Endometrial microvascular endothelial cells (primary cell): Measurements from ENCODE around the gene MMD2. TPM values are rescaled to one million over a fixed set of nuclear protein-coding genes. Genes with fewer than 3 reads are reported as not detected.

ENCODE experiments used
- in situ Hi-C: cut with HindIII; loops from 2 replicates; pipeline ENCODE4 v1.10.0; 2017; ENCODE audit warnings: low sequenced_read_pairs, low pct_unique_long_range_greater_than_20kb; ENCODE audit errors: inconsistent ontology term
- total RNA-seq: library from RNA; depleted of rRNA; stranded (reverse); fragments of >200 nt; gene quantifications from one replicate; pipeline ENCODE4 v1.2.3, GENCODE V29; 2015; ENCODE audit errors: inconsistent ontology term

Gene MMD2
- total RNA-seq, 1 donor from 2014 or later: not detected

DNA sequence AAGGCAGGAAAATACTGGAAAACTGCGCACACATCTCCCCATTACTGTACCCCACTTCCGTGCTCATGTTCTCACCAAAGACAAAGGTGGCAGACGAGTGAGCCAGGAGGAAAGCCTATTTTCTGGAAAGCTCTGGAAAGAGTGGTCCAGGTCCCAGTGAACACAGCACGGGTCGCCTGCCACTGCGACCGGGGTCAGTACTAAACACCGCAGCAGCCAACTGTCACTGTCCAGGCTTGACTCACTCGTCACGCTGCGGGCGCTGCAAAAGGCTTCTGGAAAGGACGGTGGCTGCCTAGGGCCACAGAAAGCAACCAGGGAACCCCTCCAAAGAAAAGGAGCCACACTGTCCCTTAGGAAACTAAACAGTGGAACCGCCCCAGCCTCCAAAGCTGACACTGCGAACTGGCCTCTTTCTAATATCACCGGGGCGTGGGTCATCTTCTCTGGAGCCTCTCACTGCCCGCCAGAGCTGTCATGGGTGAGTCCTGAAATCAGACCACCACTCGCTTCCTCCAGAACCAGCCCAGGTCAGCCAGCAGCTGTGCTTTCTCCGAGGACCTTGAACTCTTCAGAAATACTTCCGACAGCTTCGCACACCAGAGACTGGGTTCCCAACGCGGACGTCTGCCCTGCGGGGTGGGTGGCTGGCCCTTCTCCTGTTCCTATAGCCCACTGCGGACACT is 79.4 kb downstream of the MMD2 start:
- in situ Hi-C loops: no loop called here

DNA sequence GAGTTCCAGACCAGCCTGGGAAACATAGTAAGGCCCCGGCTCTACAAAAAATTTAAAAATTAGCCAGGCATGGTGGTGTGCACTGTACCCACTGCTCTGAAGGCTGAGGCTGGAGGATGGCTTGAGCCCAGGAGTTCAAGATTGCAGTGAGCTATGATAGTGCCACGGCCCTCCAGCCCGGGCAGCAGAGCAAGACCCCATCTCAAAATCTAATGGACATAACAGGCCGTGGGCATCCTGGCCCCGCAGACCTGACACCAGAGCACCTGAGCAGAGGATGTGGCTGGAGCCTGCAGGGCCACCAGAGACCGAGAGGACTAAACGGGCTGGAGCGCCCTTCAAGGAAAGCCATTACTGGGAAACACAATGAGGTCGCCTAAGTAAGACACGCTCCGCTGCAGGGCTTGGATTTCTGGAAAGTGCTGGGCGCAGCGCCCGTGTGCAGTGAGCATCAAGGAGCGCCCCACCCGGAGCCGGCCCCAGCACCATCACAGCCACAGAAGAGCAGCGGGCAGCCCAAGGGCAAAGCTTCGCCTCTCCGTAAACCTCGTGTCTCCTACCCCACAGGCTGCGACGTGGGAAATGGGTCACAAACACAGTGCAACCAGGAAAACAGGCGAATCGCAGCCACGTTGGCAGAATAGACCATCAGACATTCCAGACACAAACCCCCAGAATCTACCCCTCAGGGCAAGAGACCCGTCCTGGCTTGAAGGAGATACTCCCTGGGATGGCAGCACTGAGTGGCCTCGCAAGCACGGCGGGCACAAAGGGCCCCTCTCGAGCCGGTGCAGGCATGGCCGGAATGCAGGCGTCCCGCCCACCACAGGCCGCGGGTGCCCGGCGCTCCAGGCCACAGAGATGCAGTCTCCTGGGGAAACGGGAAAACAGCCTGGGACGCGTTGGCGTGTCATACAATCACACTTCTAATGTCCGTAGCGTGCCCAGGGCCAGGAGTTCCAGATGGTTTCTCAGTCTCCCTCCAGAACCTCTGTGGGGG is 80.4 kb downstream of the MMD2 start:
- in situ Hi-C loops: no loop called here

DNA sequence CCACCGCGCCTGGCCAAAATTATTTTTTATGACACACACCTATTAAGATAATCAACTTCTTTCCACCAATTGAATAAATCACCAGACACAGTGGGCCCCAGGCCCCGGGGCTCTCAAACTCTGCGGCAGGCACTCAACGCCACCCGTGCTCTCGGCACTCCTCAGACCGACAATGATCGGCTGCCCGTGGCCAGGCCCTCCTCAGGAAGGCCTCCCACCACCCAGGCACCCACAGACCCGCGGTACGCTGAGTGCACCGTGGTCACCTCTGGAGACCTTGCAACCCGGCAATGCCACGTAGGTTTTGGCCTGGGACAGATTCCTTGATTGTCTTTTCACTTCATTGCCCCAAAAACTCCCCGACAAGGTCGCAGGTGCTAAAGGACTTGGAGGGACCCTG is 82.4 kb downstream of the MMD2 start:
- in situ Hi-C loops: no loop called here

DNA sequence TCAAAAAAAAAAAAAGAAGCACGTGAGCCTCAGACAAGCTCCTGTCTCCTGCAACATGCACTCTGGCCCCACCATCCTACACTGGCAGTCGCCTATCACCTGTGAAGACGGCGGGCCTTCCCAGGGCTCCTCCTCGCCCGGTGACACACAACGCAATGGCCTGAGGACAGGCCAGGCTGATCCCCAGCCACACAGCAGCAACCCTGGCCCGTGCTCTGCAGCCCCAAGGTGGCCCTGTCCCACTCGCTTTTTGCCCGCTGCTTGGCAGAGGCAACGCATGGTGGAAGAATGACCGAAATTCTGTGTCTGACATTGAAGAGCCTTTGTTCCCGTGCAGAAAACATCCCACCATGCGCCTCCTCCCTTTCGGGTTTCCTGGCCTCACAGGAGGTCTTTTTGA is 83.6 kb downstream of the MMD2 start:
- in situ Hi-C loops: no loop called here

DNA sequence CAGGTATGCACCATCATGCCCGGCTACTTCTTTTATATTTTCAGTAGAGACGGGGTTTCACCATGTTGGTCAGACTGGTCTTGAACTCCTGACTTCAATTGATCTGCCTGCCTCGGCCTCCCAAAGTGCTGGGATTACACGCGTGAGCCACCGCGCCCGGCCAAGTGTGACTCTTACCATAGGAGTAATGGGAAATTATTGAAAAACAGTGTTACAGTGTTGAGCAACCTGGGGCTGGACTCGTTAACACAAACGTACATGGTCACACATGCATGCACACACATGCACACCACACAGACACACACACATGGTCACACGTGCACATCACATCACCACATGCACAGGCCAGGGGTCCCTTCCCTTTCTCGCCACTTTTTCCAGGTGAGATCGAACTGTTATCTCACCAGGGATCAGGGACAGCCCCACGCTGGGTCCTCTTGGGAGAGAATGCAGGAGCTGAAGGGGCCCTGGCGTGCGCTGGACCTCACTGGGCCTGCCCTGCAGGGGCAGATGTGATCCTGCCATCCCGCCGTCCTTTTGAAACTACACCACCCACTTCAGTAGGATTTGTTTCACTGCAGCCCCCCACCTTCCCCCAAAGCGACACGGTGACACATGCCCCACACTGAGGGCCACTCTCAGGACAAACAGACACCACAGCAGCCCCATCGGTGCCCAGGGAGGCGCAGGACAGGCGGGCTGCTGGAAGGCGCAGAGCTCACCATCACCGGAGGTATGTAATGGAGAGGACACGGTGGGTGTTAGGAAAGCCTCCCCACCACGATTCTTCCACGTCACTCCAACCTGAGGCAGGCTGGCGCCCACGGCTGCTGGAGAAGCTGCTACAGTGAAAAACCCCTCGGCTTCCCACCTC is 85.7 kb downstream of the MMD2 start:
- in situ Hi-C loops: no loop called here

DNA sequence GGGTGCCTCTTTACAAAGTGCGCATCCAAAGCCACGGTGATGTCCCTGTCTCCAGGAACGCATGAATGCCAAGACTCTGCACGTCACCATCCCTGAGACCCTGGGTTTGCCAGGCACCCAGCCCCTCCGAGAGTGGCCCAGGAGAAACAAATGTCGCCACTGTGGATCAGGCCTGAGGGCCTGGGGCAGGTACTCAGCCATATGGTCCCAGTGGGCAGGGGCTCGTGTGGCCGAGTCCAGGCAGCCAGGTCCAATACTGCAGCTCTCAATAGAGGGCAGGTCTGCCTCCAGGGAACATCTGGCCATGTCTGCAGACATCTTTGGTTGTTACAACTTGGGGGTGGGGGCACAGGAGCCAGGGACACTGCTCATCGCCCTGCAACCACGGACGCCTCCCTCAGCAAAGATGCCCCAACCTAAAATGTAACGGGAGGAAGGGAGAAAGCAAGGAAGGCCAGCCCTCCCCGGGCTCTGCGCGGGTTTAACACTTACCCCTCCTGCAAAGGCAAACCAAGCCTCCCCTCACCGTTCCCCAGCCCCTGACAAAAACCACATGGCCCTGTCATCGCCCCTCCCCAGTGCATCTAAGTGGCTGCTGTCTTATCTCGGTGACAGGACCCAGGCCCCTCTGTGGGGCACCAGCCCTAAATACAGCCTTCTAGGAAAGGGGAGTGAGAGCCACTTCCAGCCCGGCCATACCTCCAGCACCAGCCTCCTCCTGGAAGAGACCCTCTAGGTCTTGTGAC is 86.9 kb downstream of the MMD2 start:
- in situ Hi-C loops: no loop called here

DNA sequence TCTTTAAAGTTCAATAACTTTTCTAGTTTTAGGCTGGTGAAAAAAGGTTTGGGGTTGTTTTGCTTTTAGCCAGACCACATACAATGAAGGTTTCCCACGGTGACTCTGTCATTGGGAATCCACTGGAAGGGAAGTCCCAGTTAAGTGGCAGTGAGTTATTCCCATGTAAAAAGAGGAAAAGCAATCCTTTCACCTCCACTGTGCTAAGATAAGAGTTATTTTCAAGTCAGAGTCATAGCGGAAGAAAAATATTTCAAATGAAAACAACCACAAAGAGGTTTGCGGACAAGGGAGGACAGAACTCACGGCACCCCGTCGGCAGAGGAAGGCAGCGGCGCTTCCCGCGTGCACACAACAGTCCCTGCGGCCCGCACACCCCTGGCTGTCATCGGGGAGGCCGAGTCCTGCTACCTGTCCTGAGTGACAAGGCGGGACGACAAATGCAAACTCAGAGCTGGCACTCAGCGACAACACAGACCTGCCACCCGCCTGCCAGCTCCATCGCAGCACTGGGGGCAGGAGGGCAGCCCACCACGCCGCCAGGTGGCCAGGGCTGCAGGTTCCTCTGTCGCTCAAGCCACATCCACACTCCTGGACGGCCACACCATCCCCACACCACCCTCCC is 87.8 kb downstream of the MMD2 start:
- in situ Hi-C loops: no loop called here

DNA sequence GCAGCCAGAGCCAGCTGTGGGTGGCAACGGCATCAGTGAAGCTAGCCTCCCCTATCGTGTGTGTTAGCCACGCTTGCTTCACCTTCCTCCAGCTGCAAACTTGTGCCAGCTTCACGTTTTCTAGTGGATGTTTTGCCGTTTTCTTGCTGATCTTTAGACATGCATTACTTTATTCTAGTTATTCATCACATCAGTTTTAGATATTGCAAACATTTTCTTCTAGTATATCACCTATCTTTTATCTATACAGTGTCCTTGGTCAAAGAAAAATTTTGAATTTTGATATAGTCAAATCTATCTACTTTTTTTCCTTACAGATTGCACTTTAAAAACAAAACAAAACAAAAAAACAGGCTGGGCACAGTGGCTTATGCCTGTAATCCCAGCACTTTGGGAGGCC is 90.5 kb downstream of the MMD2 start:
- in situ Hi-C loops: no loop called here

DNA sequence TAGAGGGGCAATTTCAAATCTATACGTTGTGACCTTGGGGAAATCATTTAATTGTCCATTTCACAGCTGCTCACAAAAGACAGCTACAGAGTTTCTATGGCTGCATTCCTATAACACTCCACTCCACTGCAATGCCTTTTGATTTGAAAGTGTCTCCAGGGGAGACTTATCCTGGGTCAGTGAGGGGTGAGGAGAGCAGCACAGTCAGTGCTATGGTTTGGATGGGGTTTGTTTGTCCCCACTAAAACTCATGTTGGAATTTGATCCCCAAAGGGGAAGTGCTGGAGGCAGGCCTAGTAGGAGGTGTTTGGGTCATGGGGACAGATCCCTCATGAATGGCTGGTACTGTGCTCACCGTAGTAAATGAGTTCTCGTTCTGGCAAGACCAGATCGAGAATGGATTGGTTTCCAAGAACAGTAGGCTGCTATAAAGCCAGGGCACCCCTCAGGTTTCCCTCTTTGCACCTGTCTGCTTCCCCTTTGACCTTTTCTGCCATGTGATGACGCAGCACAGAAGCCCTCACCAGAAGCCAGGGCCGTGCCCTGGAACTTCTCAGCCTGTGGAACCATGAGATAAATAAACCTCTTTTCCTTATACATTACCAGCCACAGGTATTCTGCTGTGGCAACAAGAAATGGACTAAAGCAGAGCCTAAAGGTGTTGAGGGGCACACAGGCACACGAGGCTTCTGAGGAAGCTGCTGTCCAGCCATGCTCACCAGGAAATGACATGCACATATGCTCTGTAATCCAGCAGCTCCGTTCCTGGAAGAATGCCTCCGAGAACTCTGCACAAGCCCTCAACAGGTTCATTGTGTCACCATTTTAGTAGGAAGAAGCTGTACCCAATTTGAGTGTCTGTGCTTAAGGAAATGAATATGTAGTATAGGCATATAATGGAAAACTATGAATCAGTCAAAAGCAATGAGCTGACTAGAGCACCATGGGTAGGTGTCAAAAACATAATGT is 92.2 kb downstream of the MMD2 start:
- in situ Hi-C loops: no loop called here

DNA sequence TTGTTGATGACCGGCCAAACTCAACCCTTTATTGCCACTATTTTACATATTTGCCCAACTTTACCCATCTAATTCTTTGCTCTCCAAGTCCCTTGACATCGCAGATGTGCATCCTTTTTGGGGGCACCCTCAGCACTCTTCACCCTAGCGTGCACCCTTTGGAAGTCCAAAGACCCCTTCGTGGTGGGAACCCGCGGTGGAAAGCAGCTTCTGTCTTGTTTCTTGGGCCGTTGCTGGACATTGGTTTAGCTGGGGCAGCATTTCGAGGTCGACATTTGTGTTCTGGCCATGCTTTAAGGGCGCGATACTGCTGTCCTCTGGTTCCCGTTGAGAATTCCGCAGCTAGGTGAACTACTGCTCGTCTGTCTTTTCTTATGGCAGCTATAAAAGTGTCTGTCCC is 96.8 kb downstream of the MMD2 start:
- in situ Hi-C loops: no loop called here

DNA sequence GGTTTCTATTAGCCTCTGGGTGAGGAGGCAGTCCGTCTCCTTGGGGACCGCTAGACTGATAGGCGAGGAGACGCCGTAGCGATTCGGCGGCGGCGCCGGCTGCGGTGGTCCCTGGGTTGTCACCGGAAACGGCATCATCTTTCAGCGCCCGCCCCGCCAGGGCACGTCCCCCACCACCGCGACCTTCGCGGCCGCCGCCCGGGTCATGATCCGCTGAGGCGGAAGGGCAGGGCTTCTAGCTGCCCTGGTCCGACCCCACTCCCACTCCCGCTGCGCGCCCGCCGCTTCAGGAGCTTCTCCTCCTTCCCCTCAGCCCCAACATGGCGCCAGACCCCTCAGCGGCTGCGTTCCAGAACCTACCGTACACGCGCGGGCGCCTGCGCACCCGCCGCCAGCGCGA is 97.3 kb downstream of the MMD2 start, which contains the start of gene PAPOLB:
Gene PAPOLB (minus strand): TSS at position 358 of the 400 bp plus-strand sequence. CDS start 220 bp downstream, at position 138.
- in situ Hi-C loops: no loop called here

DNA sequence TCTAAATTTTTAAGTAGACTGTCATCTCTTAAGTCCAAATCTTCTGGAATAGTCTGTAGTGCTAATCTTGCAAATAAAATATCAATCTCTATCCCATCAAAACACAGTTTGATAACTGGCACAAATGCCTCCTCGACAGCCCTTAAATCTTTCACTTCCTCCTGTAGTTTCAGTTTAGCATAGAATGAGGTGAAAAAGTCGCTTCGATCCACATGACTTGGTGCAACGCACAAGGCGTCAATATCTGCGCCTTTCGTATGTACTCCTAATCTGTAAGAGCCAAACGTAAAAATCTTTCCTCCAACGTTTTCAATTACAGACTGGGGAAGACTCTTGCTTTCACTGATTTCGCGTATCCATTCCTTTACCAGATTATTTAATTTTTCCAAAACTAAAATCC is 97.8 kb downstream of the MMD2 start:
- in situ Hi-C loops: no loop called here

DNA sequence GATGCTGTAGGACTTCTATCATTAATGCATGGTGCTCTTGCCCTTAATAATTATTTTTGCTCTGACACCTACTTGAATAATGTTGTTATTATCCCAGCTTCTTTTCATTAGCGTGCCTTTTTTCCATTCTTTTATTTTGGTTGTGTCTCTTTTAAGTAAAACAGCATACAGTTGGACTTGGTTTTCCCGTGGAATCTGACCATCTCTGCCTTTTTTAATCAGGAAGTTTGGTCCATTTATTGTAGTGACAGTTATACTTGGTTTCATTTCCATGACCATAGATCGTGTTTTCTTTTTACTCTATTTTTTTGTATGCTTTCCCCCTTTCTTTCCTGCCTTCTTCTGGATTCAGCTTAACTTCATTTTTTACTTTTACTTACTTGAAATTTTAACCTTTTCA is 101.8 kb downstream of the MMD2 start:
- in situ Hi-C loops: no loop called here

DNA sequence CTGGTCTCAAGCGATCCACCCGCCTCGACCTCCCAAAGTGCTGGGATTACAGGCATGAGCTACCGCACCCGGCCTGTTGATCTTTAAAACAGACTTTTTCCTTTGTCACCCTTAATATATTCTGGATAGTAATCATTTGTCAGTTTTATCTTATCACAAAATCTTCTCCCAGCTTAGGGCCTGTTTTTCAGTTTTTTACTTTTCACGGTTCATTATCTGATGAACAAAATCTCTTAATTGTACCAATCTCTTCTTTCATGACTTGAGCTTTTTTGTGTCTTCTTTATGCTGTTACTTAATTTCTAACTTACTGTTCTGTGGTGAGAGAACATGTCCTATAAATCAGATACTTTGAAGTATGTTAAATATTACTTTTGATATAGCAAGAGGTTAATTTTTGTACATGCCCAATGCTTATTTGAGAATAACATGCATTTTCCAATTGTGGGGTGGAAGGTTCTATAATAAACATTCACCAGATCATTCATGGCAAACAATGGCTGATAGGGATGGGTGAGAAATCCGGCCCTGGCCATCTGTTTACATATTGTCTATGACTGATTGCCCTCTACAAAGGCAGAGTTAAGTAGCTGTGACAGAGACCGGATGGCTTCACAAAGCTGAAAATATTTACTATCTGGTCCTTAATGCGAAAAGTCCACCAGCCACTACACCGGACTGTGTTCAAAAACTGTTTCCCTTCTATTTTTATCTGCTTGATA is 102.5 kb downstream of the MMD2 start:
- in situ Hi-C loops: no loop called here
